Measurements from ENCODE around the gene FNTB. TPM values are rescaled to one million over a fixed set of nuclear protein-coding genes. Genes with fewer than 3 reads are reported as not detected.

The FNTB gene
- total RNA-seq, 2 experiments from 2014 or later = 7.5 to 7.9 TPM

DNA sequence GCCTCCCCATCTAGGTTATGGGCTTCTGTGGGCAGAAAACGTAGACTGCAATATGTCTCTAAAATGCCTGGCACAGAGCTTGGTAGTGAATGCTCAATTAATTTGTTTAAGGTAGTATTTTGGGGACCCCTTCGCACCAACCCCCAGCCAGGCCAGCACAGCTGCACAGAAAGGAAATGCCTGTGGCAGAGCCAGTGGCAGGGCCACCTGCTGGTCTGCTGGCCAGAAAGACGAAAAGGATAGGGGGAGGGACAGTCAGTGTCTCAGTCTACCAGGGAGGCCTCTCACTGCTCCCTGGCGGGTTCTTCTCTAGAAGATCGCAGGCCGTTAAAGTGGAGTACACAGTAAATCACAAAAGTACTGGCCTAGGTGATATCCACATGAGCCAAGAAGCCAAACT, 18.0 kb upstream of the FNTB start:
- no peaks in the 10 kb centered on the region for H3K27me3 ChIP-seq (ENCODE audit: control insufficient read depth in 1 of 2, insufficient read depth in 2 of 2, low read length in 2 of 2)
- H3K36me3 ChIP-seq (ENCODE audit: insufficient read depth, low read length) = no peaks in the 10 kb centered on the region
- Mint-ChIP-seq H3K36me3 (ENCODE audit: low read depth) (no peaks in the 10 kb centered on the region), H3K27ac (no peak overlapping the region), H3K4me3 (no peak overlapping the region), H3K4me1 (ENCODE audit: low read depth) (peaks cover 28% of the 10 kb centered on the region), H3K27me3 (no peaks in the 10 kb centered on the region), H3K9me3 (no peaks in the 10 kb centered on the region)
- TF ChIP-seq, protein P1, sequence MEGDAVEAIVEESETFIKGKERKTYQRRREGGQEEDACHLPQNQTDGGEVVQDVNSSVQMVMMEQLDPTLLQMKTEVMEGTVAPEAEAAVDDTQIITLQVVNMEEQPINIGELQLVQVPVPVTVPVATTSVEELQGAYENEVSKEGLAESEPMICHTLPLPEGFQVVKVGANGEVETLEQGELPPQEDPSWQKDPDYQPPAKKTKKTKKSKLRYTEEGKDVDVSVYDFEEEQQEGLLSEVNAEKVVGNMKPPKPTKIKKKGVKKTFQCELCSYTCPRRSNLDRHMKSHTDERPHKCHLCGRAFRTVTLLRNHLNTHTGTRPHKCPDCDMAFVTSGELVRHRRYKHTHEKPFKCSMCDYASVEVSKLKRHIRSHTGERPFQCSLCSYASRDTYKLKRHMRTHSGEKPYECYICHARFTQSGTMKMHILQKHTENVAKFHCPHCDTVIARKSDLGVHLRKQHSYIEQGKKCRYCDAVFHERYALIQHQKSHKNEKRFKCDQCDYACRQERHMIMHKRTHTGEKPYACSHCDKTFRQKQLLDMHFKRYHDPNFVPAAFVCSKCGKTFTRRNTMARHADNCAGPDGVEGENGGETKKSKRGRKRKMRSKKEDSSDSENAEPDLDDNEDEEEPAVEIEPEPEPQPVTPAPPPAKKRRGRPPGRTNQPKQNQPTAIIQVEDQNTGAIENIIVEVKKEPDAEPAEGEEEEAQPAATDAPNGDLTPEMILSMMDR (IDR thresholded peaks at IDR 0.05) = no peak
- ChIA-PET CTCF (no interaction called here), POLR2A (interaction anchor here (1.3 kb wide), 1 partner anchor 18 kb away, joined by 3 read pairs; the partner anchor contains the start of gene FNTB)
- intact Hi-C loops (cut with DNase I, micrococcal nuclease) = no loop called here
- peaks cover 19% of the 10 kb centered on the region for H3K4me1 ChIP-seq (ENCODE audit: insufficient read depth, low read length)
- ATAC-seq (ENCODE audit: poor library complexity) = no peak
- no peak overlapping the region for H3K27ac ChIP-seq (ENCODE audit: low read depth in 1 of 2, low read length in 2 of 2)
- H3K4me3 ChIP-seq (ENCODE audit: low read length) = no peak overlapping the region
- DNase-seq = no peak
- no peaks in the 10 kb centered on the region for H3K9me3 ChIP-seq (ENCODE audit: control insufficient read depth in 1 of 2, insufficient read depth in 1 of 2, low read length in 2 of 2)

DNA sequence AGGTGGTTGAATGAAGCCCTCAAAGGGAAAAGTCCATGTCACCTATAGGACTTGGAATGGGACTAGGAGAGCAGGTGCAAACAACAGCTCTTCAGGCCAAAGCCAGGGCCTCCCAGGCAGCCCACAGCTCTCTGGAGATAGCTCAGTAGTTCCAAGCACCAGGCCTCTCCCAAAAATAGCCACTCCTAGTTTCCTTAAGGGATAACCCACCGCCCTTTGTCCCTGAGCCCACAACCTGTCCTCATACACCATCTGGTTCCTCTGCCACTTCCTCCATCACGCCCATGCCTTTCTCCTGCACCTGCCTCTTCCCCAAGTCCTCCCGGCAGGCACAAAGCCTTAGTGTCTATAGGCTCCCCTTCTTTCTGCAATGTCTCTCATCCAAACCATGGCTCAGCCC, 16.7 kb upstream of the FNTB start:
- CTCF ChIA-PET = no interaction called here
- Mint-ChIP-seq H3K4me3 (peak overlapping the region; percentile 86), H3K4me1 (ENCODE audit: low read depth) (peaks cover 28% of the 10 kb centered on the region), H3K36me3 (ENCODE audit: low read depth) (no peaks in the 10 kb centered on the region), H3K27ac (peak overlapping the region; percentile 16), H3K9me3 (no peaks in the 10 kb centered on the region), H3K27me3 (no peaks in the 10 kb centered on the region)
- ATAC-seq (ENCODE audit: poor library complexity) (no peak), DNase-seq (no peak)
- no peaks in the 10 kb centered on the region for H3K27me3 ChIP-seq (ENCODE audit: control insufficient read depth in 1 of 2, insufficient read depth in 2 of 2, low read length in 2 of 2)
- no peaks in the 10 kb centered on the region for H3K36me3 ChIP-seq (ENCODE audit: insufficient read depth, low read length)
- H3K27ac ChIP-seq (ENCODE audit: low read depth in 1 of 2, low read length in 2 of 2) = no peak overlapping the region
- no peaks in the 10 kb centered on the region for H3K9me3 ChIP-seq (ENCODE audit: control insufficient read depth in 1 of 2, insufficient read depth in 1 of 2, low read length in 2 of 2)
- H3K4me1 ChIP-seq (ENCODE audit: insufficient read depth, low read length) = peaks cover 19% of the 10 kb centered on the region
- TF ChIP-seq, protein P1 (IDR thresholded peaks at IDR 0.05) = no peak
- POLR2A ChIA-PET = interaction anchor here (1.2 to 3.1 kb wide), 5 partner anchors 17 to 56 kb away, joined by 3 to 17 read pairs (median 5); partner anchors contain the start of genes CHURC1, FNTB and GPX2
- intact Hi-C loops (cut with DNase I, micrococcal nuclease) = no loop called here
- H3K4me3 ChIP-seq (ENCODE audit: low read length) = no peak overlapping the region

DNA sequence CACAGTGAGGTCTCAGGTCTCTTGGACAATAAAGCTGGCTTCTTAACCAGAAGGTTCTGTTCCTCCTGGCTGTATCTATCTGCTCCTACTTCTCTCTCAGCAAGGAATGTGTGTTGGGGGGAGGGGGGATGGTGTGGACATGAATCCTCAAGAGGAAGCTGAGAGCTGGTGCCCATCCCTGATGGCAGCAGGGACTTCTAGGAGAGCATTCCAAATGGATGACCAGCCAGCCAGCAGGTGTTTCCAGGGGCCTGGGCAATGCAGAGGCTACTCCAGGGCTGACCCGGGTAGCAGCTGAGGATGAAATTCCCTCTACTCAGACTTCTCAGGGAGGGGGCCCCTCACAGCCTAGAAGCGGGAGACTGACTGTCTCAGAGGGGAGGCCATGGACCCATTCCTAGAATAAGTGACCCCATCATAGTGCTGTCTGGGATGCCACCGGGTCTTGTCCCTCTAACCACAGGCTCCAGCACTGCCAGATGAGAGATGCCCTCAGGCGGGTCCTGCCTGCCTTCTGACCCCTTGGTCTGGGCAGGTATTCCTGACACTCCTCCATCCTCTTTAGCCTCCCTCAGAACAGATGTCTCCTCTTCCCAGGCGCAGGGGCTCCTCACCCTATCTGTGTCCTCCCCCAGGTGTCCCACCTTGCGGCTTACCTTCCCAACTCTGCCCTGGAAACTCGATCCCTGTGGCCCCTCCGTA, 15.8 kb upstream of the FNTB start:
- no peaks in the 10 kb centered on the region for H3K27me3 ChIP-seq (ENCODE audit: control insufficient read depth in 1 of 2, insufficient read depth in 2 of 2, low read length in 2 of 2)
- H3K9me3 ChIP-seq (ENCODE audit: control insufficient read depth in 1 of 2, insufficient read depth in 1 of 2, low read length in 2 of 2) = no peaks in the 10 kb centered on the region
- no peaks in the 10 kb centered on the region for H3K36me3 Mint-ChIP-seq (ENCODE audit: low read depth)
- POLR2A ChIA-PET = interaction anchor here (1.1 to 3.1 kb wide), 7 partner anchors 9 to 56 kb away, joined by 3 to 17 read pairs (median 4); partner anchors contain the start of genes CHURC1, FNTB and GPX2
- H3K27ac ChIP-seq (ENCODE audit: low read depth in 1 of 2, low read length in 2 of 2) = no peak overlapping the region
- H3K4me3 ChIP-seq (ENCODE audit: low read length) = peak overlapping the region; percentile 62
- H3K27ac Mint-ChIP-seq = peak overlapping the region; percentile 16
- no peaks in the 10 kb centered on the region for H3K36me3 ChIP-seq (ENCODE audit: insufficient read depth, low read length)
- TF ChIP-seq, protein P1 (IDR thresholded peaks at IDR 0.05) = no peak
- peak overlapping the region; percentile 86 for H3K4me3 Mint-ChIP-seq
- H3K4me1 ChIP-seq (ENCODE audit: insufficient read depth, low read length) = peaks cover 19% of the 10 kb centered on the region
- H3K9me3 Mint-ChIP-seq = no peaks in the 10 kb centered on the region
- no peaks in the 10 kb centered on the region for H3K27me3 Mint-ChIP-seq
- DNase-seq (no peak), ATAC-seq (ENCODE audit: poor library complexity) (no peak)
- intact Hi-C loops (cut with DNase I, micrococcal nuclease) = no loop called here
- peaks cover 28% of the 10 kb centered on the region for H3K4me1 Mint-ChIP-seq (ENCODE audit: low read depth)
- CTCF ChIA-PET = no interaction called here
